ENCODE results near the gene ZMAT1. TPM values are rescaled to one million over a fixed set of nuclear protein-coding genes. Genes with fewer than 3 reads are reported as not detected.

ZMAT1 gene
- total and polyA plus RNA-seq, 2 donors (not counting 3 experiments of a cell fraction or from before 2014, with no cell fraction given): 2.4 to 4.3 TPM

DNA sequence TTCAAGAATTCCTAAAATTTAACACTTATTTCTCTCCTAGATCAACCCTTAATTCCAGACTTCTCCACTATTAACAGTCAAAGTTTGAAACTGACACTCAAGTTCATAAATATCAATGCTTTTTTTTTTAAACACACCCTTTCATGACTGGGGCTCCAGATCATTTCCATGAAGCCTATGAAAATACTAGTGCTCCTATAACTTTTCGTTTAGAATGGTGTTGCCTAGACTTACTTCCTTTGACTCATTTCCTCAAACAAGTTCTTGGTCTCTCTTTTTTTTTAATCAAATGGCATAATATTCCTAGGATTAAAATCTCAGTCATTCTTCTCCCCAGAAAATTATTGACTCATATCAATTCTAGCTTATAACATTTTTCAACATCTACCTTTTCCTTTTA lies 13.1 kb downstream of the ZMAT1 start:
- dilution Hi-C loops (cut with MboI; ENCODE audit: extremely low pct_ligation_motif_present, low sequenced_read_pairs) (no loop called here), intact Hi-C loops (cut with micrococcal nuclease) (no loop called here)
- POLR2A ChIA-PET: interaction anchor here (2.4 kb wide), 1 partner anchor 13 kb away, joined by 18 read pairs; the partner anchor contains the start of gene ZMAT1
- Histone ChIP-seq H3K27me3 (ENCODE audit: control insufficient read depth in 2 of 2, insufficient read depth in 2 of 2, low read length in 2 of 2) (no peaks in the 10 kb centered on the region), H3K4me2 (ENCODE audit: insufficient read depth, low read length) (peak overlapping the region; percentile 55), H4K20me1 (replicated peaks; ENCODE audit: control insufficient read depth, extremely low read depth, insufficient read depth, low read length) (no peaks in the 10 kb centered on the region), H3K9me1 (replicated peaks; ENCODE audit: control insufficient read depth, extremely low read depth, insufficient read depth, low read length) (no peaks in the 10 kb centered on the region), H3K9ac (replicated peaks; ENCODE audit: extremely low read depth, insufficient read depth, low read length) (no peak overlapping the region), H3K4me1 (ENCODE audit: control insufficient read depth, extremely low read depth, insufficient read depth, low read length) (peaks cover 8% of the 10 kb centered on the region), H2AFZ (ENCODE audit: low read depth, low read length) (no peak overlapping the region), H3K4me3 (replicated peaks in 1 of 3; ENCODE audit: insufficient read depth in 1 of 3, low read depth in 1 of 3, low read length in 3 of 3) (no peak overlapping the region), H3K27ac (ENCODE audit: insufficient read depth, low read depth, low read length) (peak overlapping the region; percentile 34), H3K79me2 (ENCODE audit: control insufficient read depth, insufficient read depth, low read length) (no peaks in the 10 kb centered on the region), H3K36me3 (ENCODE audit: control insufficient read depth in 2 of 2, extremely low read depth in 1 of 2, insufficient read depth in 2 of 2, low read length in 2 of 2) (no peaks in the 10 kb centered on the region), H3K9me3 (replicated peaks; ENCODE audit: control insufficient read depth, insufficient read depth, low read length) (no peaks in the 10 kb centered on the region)
- DNase-seq (ENCODE audit: low read depth, low spot score) (peak; percentile 69), FAIRE-seq (peak; percentile 65)
- TF ChIP-seq CTCF (IDR thresholded peaks at IDR 0.05; ENCODE audit: extremely low read depth in 1 of 2, insufficient read depth in 1 of 2, low read depth in 1 of 2, low read length in 2 of 2) (no peak), FOS (IDR thresholded peaks at IDR 0.05; ENCODE audit: borderline replicate concordance, insufficient read depth, low read length) (peak; percentile 44)
- BruUV-seq (replicated peaks): no TSS peak
- CTCF ChIA-PET: interaction anchor here (1.1 to 1.4 kb wide), 2 partner anchors 9 to 13 kb away, joined by 3 to 5 read pairs; partner anchors contain the start of gene ZMAT1

- Histone ChIP-seq H3K9me3 (replicated peaks; ENCODE audit: control insufficient read depth, insufficient read depth, low read length) (no peaks in the 10 kb centered on the region), H2AFZ (ENCODE audit: low read depth, low read length) (no peak overlapping the region), H3K9me1 (replicated peaks; ENCODE audit: control insufficient read depth, extremely low read depth, insufficient read depth, low read length) (no peaks in the 10 kb centered on the region), H3K4me2 (ENCODE audit: insufficient read depth, low read length) (no peak overlapping the region), H3K79me2 (ENCODE audit: control insufficient read depth, insufficient read depth, low read length) (no peaks in the 10 kb centered on the region), H3K36me3 (ENCODE audit: control insufficient read depth in 2 of 2, extremely low read depth in 1 of 2, insufficient read depth in 2 of 2, low read length in 2 of 2) (no peaks in the 10 kb centered on the region), H3K27me3 (ENCODE audit: control insufficient read depth in 2 of 2, insufficient read depth in 2 of 2, low read length in 2 of 2) (no peaks in the 10 kb centered on the region), H4K20me1 (replicated peaks; ENCODE audit: control insufficient read depth, extremely low read depth, insufficient read depth, low read length) (no peaks in the 10 kb centered on the region), H3K27ac (ENCODE audit: insufficient read depth, low read depth, low read length) (no peak overlapping the region), H3K4me1 (ENCODE audit: control insufficient read depth, extremely low read depth, insufficient read depth, low read length) (no peaks in the 10 kb centered on the region), H3K4me3 (replicated peaks in 1 of 3; ENCODE audit: insufficient read depth in 1 of 3, low read depth in 1 of 3, low read length in 3 of 3) (no peak overlapping the region), H3K9ac (replicated peaks; ENCODE audit: extremely low read depth, insufficient read depth, low read length) (no peak overlapping the region)
- ChIA-PET POLR2A (no interaction called here), CTCF (no interaction called here)
- FAIRE-seq (no peak), DNase-seq (ENCODE audit: low read depth, low spot score) (no peak)
- TF ChIP-seq, protein P1, sequence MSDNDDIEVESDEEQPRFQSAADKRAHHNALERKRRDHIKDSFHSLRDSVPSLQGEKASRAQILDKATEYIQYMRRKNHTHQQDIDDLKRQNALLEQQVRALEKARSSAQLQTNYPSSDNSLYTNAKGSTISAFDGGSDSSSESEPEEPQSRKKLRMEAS (IDR thresholded peaks at IDR 0.05; ENCODE audit: insufficient read depth, insufficient read length): no peak
- no peak for TF ChIP-seq MYC (IDR thresholded peaks at IDR 0.05; ENCODE audit: low read depth, low read length)
- no peak for TF ChIP-seq JUN (IDR thresholded peaks at IDR 0.05; ENCODE audit: borderline replicate concordance, insufficient read depth, insufficient read length, low read depth)
- TF ChIP-seq POLR2AphosphoS5 (IDR thresholded peaks at IDR 0.05; ENCODE audit: insufficient read depth, low read depth, low read length): no peak
- TF ChIP-seq CTCF (IDR thresholded peaks at IDR 0.05; ENCODE audit: extremely low read depth in 1 of 2, insufficient read depth in 1 of 2, low read depth in 1 of 2, low read length in 2 of 2): no peak
- no peak for TF ChIP-seq GATA2 (IDR thresholded peaks at IDR 0.05; ENCODE audit: insufficient read depth, insufficient read length, low read depth, low read length)
- no peak for TF ChIP-seq POLR2A (IDR thresholded peaks at IDR 0.05; ENCODE audit: low read depth, low read length)
- no peak for TF ChIP-seq EZH2 (IDR thresholded peaks at IDR 0.05; ENCODE audit: borderline replicate concordance, low read depth, low read length, severe bottlenecking)
- no peak for TF ChIP-seq FOS (IDR thresholded peaks at IDR 0.05; ENCODE audit: borderline replicate concordance, insufficient read depth, low read length)
- dilution Hi-C loops (cut with MboI; ENCODE audit: extremely low pct_ligation_motif_present, low sequenced_read_pairs) (no loop called here), intact Hi-C loops (cut with micrococcal nuclease) (no loop called here)
- BruUV-seq (replicated peaks): no TSS peak
Observed at GRCh38 chrX:101906136-101906796, 25.6 kb downstream of the ZMAT1 start.

Data from endothelial cell of umbilical vein (primary cell).